Suprapubic skin (tissue), 3 donors: ENCODE results near the gene CLDN18.

Experiments used
- CTCF ChIP-seq, 2 donors: fragments of 200-600 bp in 1 of 2; fragments of 450-650 bp in 1 of 2; sonication (generic) in 1 of 2; IDR thresholded peaks; one replicate each; pipeline ENCODE4 v1.5.1; 2016 to 2019; ENCODE audit warnings: antibody characterized with exemption in 2 of 2, mild to moderate bottlenecking in 1 of 2, moderate library complexity in 1 of 2
- POLR2A ChIP-seq, 2 donors: fragments of 450-650 bp; IDR thresholded peaks; one replicate each; pipeline ENCODE4 v1.6.1; 2017; ENCODE audit warnings: antibody characterized with exemption in 2 of 2, mild to moderate bottlenecking in 2 of 2, moderate library complexity in 2 of 2

- TF ChIP-seq POLR2A (IDR thresholded peaks at IDR 0.05) (no peak), CTCF (IDR thresholded peaks at IDR 0.05) (no peak)
These were observed 46.5 kb upstream of the CLDN18 start for GRCh38 chr3:137963463-137963862.
